HCT116 (cell line): ENCODE data around the gene FGF11.

Experiments
- ATF3 ChIP-seq: IDR thresholded peaks from 2 replicates; pipeline ENCODE4 v1.6.1; 2012
- CTCF ChIP-seq, 3 experiments: fragments of 200-600 bp in 1 of 3; sonication (generic) in 1 of 3; IDR thresholded peaks in 2 of 3; conservative IDR thresholded peaks in 1 of 3; 2 replicates each; pipeline ENCODE4 v1.5.1; 2012 to 2017; ENCODE audit warnings: low read depth in 2 of 3, low read length in 2 of 3, antibody characterized with exemption in 1 of 3, borderline replicate concordance in 1 of 3, control low read depth in 1 of 3, mild to moderate bottlenecking in 1 of 3, mixed read lengths in 1 of 3, mixed run types in 1 of 3, moderate library complexity in 1 of 3; ENCODE audit not compliant: insufficient read depth in 1 of 3
- EGR1 ChIP-seq: IDR thresholded peaks from 2 replicates; pipeline ENCODE4 v1.6.1; 2012; ENCODE audit warnings: low read depth
- EZH2 ChIP-seq: fragments of 200-600 bp; sonication (generic); IDR thresholded peaks from 2 replicates; pipeline ENCODE4 v1.6.1; 2017; ENCODE audit warnings: antibody characterized with exemption, mixed run types
- EZH2phosphoT487 ChIP-seq: fragments of 200-600 bp; IDR thresholded peaks from 2 replicates; pipeline ENCODE4 v1.6.1; 2018; ENCODE audit warnings: antibody characterized with exemption, borderline replicate concordance
- MAX ChIP-seq: IDR thresholded peaks from 2 replicates; pipeline ENCODE4 v1.6.1; 2012
- POLR2A ChIP-seq: IDR thresholded peaks from 2 replicates; pipeline ENCODE4 v1.7.0; 2011; ENCODE audit warnings: borderline replicate concordance; ENCODE audit not compliant: insufficient read depth, insufficient read length; ENCODE audit errors: extremely low read depth
- SP1 ChIP-seq: IDR thresholded peaks from 2 replicates; pipeline ENCODE4 v1.6.1; 2012; ENCODE audit warnings: low read depth

- TF ChIP-seq MAX (no peak), CTCF (IDR thresholded peaks at IDR 0.05 in 2 of 3, conservative IDR thresholded peaks at IDR 0.05 in 1 of 3; ENCODE audit: borderline replicate concordance in 1 of 3, insufficient read depth in 1 of 3, low read depth in 2 of 3, low read length in 2 of 3) (no peak), ATF3 (no peak), EGR1 (no peak), EZH2 (no peak), POLR2A (no peak), EZH2phosphoT487 (no peak), SP1 (no peak)
Measured at GRCh38 chr17:7476951-7477350, 37.6 kb downstream of the FGF11 start.
